ENCODE results near the gene RNASE8. TPM values are rescaled to one million over a fixed set of nuclear protein-coding genes. Genes with fewer than 3 reads are reported as not detected.

The RNASE8 gene
- total RNA-seq, 1 donor from 2014 or later, result not detected

DNA sequence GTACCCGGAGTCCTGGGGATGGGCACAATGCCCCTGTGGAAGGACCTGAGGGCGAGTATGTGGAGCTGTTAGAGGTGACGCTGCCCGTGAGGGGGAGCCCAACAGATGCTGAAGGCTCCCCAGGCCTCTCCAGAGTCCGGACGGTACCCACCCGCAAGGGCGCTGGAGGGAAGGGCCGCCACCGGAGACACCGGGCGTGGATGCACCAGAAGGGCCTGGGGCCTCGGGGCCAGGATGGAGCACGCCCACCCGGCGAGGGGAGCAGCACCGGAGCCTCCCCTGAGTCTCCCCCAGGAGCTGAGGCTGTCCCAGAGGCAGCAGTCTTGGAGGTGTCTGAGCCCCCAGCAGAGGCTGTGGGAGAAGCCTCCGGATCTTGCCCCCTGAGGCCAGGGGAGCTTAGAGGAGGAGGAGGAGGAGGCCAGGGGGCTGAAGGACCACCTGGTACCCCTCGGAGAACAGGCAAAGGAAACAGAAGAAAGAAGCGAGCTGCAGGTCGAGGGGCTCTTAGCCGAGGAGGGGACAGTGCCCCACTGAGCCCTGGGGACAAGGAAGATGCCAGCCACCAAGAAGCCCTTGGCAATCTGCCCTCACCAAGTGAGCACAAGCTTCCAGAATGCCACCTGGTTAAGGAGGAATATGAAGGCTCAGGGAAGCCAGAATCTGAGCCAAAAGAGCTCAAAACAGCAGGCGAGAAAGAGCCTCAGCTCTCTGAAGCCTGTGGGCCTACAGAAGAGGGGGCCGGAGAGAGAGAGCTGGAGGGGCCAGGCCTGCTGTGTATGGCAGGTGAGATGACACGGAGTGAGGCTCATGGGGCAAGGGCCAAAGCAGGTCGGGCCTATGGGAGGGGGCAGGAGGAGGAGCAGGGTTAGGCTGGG is 17.0 kb downstream of the RNASE8 start:
- no peak for TF ChIP-seq CTCF (IDR thresholded peaks at IDR 0.05; ENCODE audit: unreplicated experiment)
- H3K9me3 Mint-ChIP-seq, result no peaks in the 10 kb centered on the region
- H3K27me3 Mint-ChIP-seq (ENCODE audit: low read depth), result no peaks in the 10 kb centered on the region
- no peak overlapping the region for H3K27ac Mint-ChIP-seq
- H3K36me3 Mint-ChIP-seq, result peaks cover 26% of the 10 kb centered on the region
- peaks cover 18% of the 10 kb centered on the region for H3K4me1 Mint-ChIP-seq
- no peak for DNase-seq (ENCODE audit: low spot score in 2 of 2, unreplicated experiment in 2 of 2)
- H3K4me3 Mint-ChIP-seq, result no peak overlapping the region

- H3K27me3 Mint-ChIP-seq (ENCODE audit: low read depth), result no peaks in the 10 kb centered on the region
- peaks cover 18% of the 10 kb centered on the region for H3K4me1 Mint-ChIP-seq
- peaks cover 31% of the 10 kb centered on the region for H3K36me3 Mint-ChIP-seq
- no peak overlapping the region for H3K4me3 Mint-ChIP-seq
- no peak for TF ChIP-seq CTCF (IDR thresholded peaks at IDR 0.05; ENCODE audit: unreplicated experiment)
- H3K27ac Mint-ChIP-seq, result no peak overlapping the region
- H3K9me3 Mint-ChIP-seq, result no peaks in the 10 kb centered on the region
- no peak for DNase-seq (ENCODE audit: low spot score in 2 of 2, unreplicated experiment in 2 of 2)
Observed at GRCh38 chr14:21075719-21076437, 18.3 kb downstream of the RNASE8 start.

DNA sequence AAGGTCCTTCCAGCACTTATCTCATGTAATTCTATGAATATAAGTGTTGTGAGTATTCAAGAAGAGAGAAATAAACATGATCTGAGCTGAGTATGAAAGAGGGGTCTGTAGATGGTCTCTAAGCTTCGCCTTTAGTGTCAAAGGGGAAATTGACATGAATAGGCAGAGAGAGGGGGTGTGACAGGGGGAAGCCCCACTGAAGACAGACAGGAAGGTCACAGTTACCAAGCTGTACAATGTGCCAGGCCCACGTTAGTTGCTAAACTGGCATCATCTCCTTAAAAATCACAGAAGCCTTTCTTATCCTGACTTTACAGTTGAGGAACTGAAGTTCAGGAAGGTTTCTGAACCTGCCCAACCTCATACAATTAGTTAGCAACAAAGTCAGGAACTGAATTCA is 20.1 kb downstream of the RNASE8 start:
- no peak for DNase-seq (ENCODE audit: low spot score in 2 of 2, unreplicated experiment in 2 of 2)
- Mint-ChIP-seq H3K4me1 (peaks cover 6% of the 10 kb centered on the region), H3K36me3 (peaks cover 36% of the 10 kb centered on the region)

GRCh38 chr14:21078287-21078686 is 20.7 kb downstream of the RNASE8 start:
- Mint-ChIP-seq H3K27ac (no peak overlapping the region), H3K4me3 (no peak overlapping the region), H3K27me3 (ENCODE audit: low read depth) (no peaks in the 10 kb centered on the region), H3K9me3 (no peaks in the 10 kb centered on the region), H3K36me3 (peaks cover 38% of the 10 kb centered on the region), H3K4me1 (peaks cover 4% of the 10 kb centered on the region)
- no peak for TF ChIP-seq CTCF (IDR thresholded peaks at IDR 0.05; ENCODE audit: unreplicated experiment)
- DNase-seq (ENCODE audit: low spot score in 2 of 2, unreplicated experiment in 2 of 2), result no peak

More for the DNA sequence above, 20.1 kb downstream of the RNASE8 start:
- no peaks in the 10 kb centered on the region for H3K9me3 Mint-ChIP-seq
- TF ChIP-seq CTCF (IDR thresholded peaks at IDR 0.05; ENCODE audit: unreplicated experiment), result no peak
- no peak overlapping the region for H3K27ac Mint-ChIP-seq
- H3K27me3 Mint-ChIP-seq (ENCODE audit: low read depth), result no peaks in the 10 kb centered on the region
- no peak overlapping the region for H3K4me3 Mint-ChIP-seq

DNA sequence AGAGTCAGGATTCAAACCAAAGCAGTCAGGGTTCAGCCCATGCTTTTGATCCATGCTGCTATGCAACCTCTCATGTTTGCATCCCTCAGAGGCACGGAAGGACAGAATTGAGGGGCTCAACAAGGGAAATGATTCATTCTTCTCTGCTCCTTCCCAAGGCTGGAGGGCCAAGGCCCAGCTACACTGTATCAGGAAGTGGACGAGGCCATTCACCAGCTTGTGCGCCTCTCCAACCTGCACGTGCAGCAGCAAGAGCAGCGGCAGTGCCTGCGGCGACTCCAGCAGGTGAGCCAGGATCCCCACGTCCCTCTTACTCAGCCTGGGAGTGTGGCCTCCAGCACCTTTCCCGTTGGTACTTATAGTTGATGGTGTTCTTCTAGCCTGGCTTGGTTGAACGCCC is 21.1 kb downstream of the RNASE8 start:
- Mint-ChIP-seq H3K27me3 (ENCODE audit: low read depth) (no peaks in the 10 kb centered on the region), H3K36me3 (peaks cover 35% of the 10 kb centered on the region), H3K27ac (no peak overlapping the region)

More for the DNA sequence above, 21.1 kb downstream of the RNASE8 start:
- no peak for DNase-seq (ENCODE audit: low spot score in 2 of 2, unreplicated experiment in 2 of 2)
- Mint-ChIP-seq H3K9me3 (no peaks in the 10 kb centered on the region), H3K4me3 (no peak overlapping the region), H3K4me1 (no peaks in the 10 kb centered on the region)
- TF ChIP-seq CTCF (IDR thresholded peaks at IDR 0.05; ENCODE audit: unreplicated experiment), result no peak

Data from mesothelial cell of epicardium (in vitro differentiated cells).